Mononuclear cell (primary cell): ENCODE results near the gene ABLIM1. TPM values are rescaled to one million over a fixed set of nuclear protein-coding genes. Genes with fewer than 3 reads are reported as not detected.

Experiments
- H3K27me3 ChIP-seq: 2 replicates; pipeline ENCODE4 v1.6.0; 2011; ENCODE audit warnings: low read length, control low read depth; ENCODE audit not compliant: insufficient read depth
- H3K4me1 ChIP-seq: 2 replicates; pipeline ENCODE4 v1.5.1; 2011; ENCODE audit warnings: mild to moderate bottlenecking, low read length, control low read depth; ENCODE audit not compliant: insufficient read depth
- H3K4me3 ChIP-seq: 2 replicates; pipeline ENCODE4 v1.5.1; 2011; ENCODE audit warnings: mild to moderate bottlenecking, low read length, moderate library complexity
- H3K9me3 ChIP-seq: 2 replicates; pipeline ENCODE4 v1.5.1; 2011; ENCODE audit warnings: low read depth, mild to moderate bottlenecking, control low read depth, low read length
- total RNA-seq: library from RNA; depleted of rRNA; stranded (reverse); fragments of >200 nt; gene quantifications from one replicate; pipeline ENCODE4 v1.2.3, GENCODE V29; 2012

ABLIM1 gene
- total RNA-seq, 1 donor: 108 TPM

- Histone ChIP-seq H3K4me1 (no peaks in the 10 kb centered on the region), H3K27me3 (no peaks in the 10 kb centered on the region), H3K4me3 (no peak overlapping the region), H3K9me3 (no peaks in the 10 kb centered on the region)
Observed at GRCh38 chr10:114604357-114605130, 53.5 kb downstream of the ABLIM1 start.

GRCh38 chr10:114603948-114604347 lies 54.1 kb downstream of the ABLIM1 start:
- H3K27me3 ChIP-seq: no peaks in the 10 kb centered on the region
- H3K9me3 ChIP-seq: no peaks in the 10 kb centered on the region
- H3K4me3 ChIP-seq: no peak overlapping the region
- H3K4me1 ChIP-seq: no peaks in the 10 kb centered on the region

GRCh38 chr10:114603303-114603702 lies 54.8 kb downstream of the ABLIM1 start:
- no peaks in the 10 kb centered on the region for H3K4me1 ChIP-seq
- no peaks in the 10 kb centered on the region for H3K27me3 ChIP-seq
- H3K9me3 ChIP-seq: no peaks in the 10 kb centered on the region
- H3K4me3 ChIP-seq: no peak overlapping the region

GRCh38 chr10:114600057-114600456 lies 58.0 kb downstream of the ABLIM1 start:
- H3K9me3 ChIP-seq: no peaks in the 10 kb centered on the region
- H3K27me3 ChIP-seq: no peaks in the 10 kb centered on the region
- no peak overlapping the region for H3K4me3 ChIP-seq
- no peaks in the 10 kb centered on the region for H3K4me1 ChIP-seq

- H3K9me3 ChIP-seq: no peaks in the 10 kb centered on the region
- no peaks in the 10 kb centered on the region for H3K4me1 ChIP-seq
- no peaks in the 10 kb centered on the region for H3K27me3 ChIP-seq
- H3K4me3 ChIP-seq: no peak overlapping the region
Observed at GRCh38 chr10:114596793-114597192, 61.3 kb downstream of the ABLIM1 start.

GRCh38 chr10:114593816-114594468 lies 64.1 kb downstream of the ABLIM1 start:
- Histone ChIP-seq H3K9me3 (no peaks in the 10 kb centered on the region), H3K4me1 (no peaks in the 10 kb centered on the region), H3K4me3 (no peak overlapping the region), H3K27me3 (no peaks in the 10 kb centered on the region)

- H3K4me3 ChIP-seq: no peak overlapping the region
- H3K4me1 ChIP-seq: no peaks in the 10 kb centered on the region
- H3K9me3 ChIP-seq: no peaks in the 10 kb centered on the region
- H3K27me3 ChIP-seq: no peaks in the 10 kb centered on the region
Observed at GRCh38 chr10:114593240-114593792, 64.8 kb downstream of the ABLIM1 start.

GRCh38 chr10:114590993-114591392 lies 67.1 kb downstream of the ABLIM1 start:
- no peaks in the 10 kb centered on the region for H3K27me3 ChIP-seq
- H3K9me3 ChIP-seq: no peaks in the 10 kb centered on the region
- H3K4me1 ChIP-seq: no peaks in the 10 kb centered on the region
- no peak overlapping the region for H3K4me3 ChIP-seq

GRCh38 chr10:114584419-114584818 lies 73.7 kb downstream of the ABLIM1 start:
- Histone ChIP-seq H3K27me3 (no peaks in the 10 kb centered on the region), H3K9me3 (no peaks in the 10 kb centered on the region), H3K4me1 (no peaks in the 10 kb centered on the region), H3K4me3 (no peak overlapping the region)

GRCh38 chr10:114581071-114581470 lies 77.0 kb downstream of the ABLIM1 start:
- no peaks in the 10 kb centered on the region for H3K4me1 ChIP-seq
- no peaks in the 10 kb centered on the region for H3K27me3 ChIP-seq
- no peak overlapping the region for H3K4me3 ChIP-seq
- H3K9me3 ChIP-seq: no peaks in the 10 kb centered on the region

GRCh38 chr10:114577133-114577532 lies 80.9 kb downstream of the ABLIM1 start:
- no peaks in the 10 kb centered on the region for H3K4me1 ChIP-seq
- H3K4me3 ChIP-seq: no peak overlapping the region
- H3K9me3 ChIP-seq: no peaks in the 10 kb centered on the region
- no peaks in the 10 kb centered on the region for H3K27me3 ChIP-seq

GRCh38 chr10:114576716-114577115 lies 81.4 kb downstream of the ABLIM1 start:
- Histone ChIP-seq H3K4me3 (no peak overlapping the region), H3K4me1 (no peaks in the 10 kb centered on the region), H3K9me3 (no peaks in the 10 kb centered on the region), H3K27me3 (no peaks in the 10 kb centered on the region)

- H3K4me3 ChIP-seq: no peak overlapping the region
- no peaks in the 10 kb centered on the region for H3K27me3 ChIP-seq
- no peaks in the 10 kb centered on the region for H3K9me3 ChIP-seq
- no peaks in the 10 kb centered on the region for H3K4me1 ChIP-seq
Observed at GRCh38 chr10:114576132-114576487, 82.0 kb downstream of the ABLIM1 start.

- no peaks in the 10 kb centered on the region for H3K4me1 ChIP-seq
Observed at GRCh38 chr10:114575417-114576131, 82.5 kb downstream of the ABLIM1 start.

GRCh38 chr10:114573330-114574045 lies 84.6 kb downstream of the ABLIM1 start:
- H3K27me3 ChIP-seq: no peaks in the 10 kb centered on the region

More at GRCh38 chr10:114575417-114576131, 82.5 kb downstream of the ABLIM1 start:
- Histone ChIP-seq H3K4me3 (no peak overlapping the region), H3K9me3 (no peaks in the 10 kb centered on the region), H3K27me3 (no peaks in the 10 kb centered on the region)

More at GRCh38 chr10:114573330-114574045, 84.6 kb downstream of the ABLIM1 start:
- Histone ChIP-seq H3K4me1 (no peaks in the 10 kb centered on the region), H3K4me3 (no peak overlapping the region), H3K9me3 (no peaks in the 10 kb centered on the region)
